ENCODE results near the gene USP48.
A peak's percentile ranks its signal among the peaks of the same experiment; 100 is the strongest.

The USP48 gene

GRCh38 chr1:21649315-21649714 is 133.6 kb downstream of the USP48 start:
- DNase-seq = no peak

GRCh38 chr1:21648791-21649190 is 134.2 kb downstream of the USP48 start:
- no peak for DNase-seq

GRCh38 chr1:21648352-21648730 is 134.6 kb downstream of the USP48 start:
- no peak for DNase-seq

- DNase-seq = no peak
Measured at GRCh38 chr1:21647431-21648351, 135.3 kb downstream of the USP48 start.

GRCh38 chr1:21645550-21645949 is 137.4 kb downstream of the USP48 start:
- DNase-seq = no peak

GRCh38 chr1:21644906-21645305 is 138.0 kb downstream of the USP48 start:
- no peak for DNase-seq

- DNase-seq = no peak
Measured at GRCh38 chr1:21644348-21644747, 138.6 kb downstream of the USP48 start.

GRCh38 chr1:21643624-21644023 is 139.3 kb downstream of the USP48 start:
- no peak for DNase-seq

GRCh38 chr1:21641967-21642739 is 140.8 kb downstream of the USP48 start:
- DNase-seq = no peak

- DNase-seq = no peak
Measured at GRCh38 chr1:21641537-21641936, 141.4 kb downstream of the USP48 start.

GRCh38 chr1:21641076-21641475 is 141.9 kb downstream of the USP48 start:
- no peak for DNase-seq

GRCh38 chr1:21640653-21641052 is 142.3 kb downstream of the USP48 start:
- no peak for DNase-seq

GRCh38 chr1:21639594-21640041 is 143.3 kb downstream of the USP48 start:
- no peak for DNase-seq

GRCh38 chr1:21638531-21639341 is 144.2 kb downstream of the USP48 start:
- peak; percentile 58 for DNase-seq

- DNase-seq = no peak
Measured at GRCh38 chr1:21637514-21637913, 145.4 kb downstream of the USP48 start.

- DNase-seq = no peak
Measured at GRCh38 chr1:21636029-21636428, 146.9 kb downstream of the USP48 start.

- DNase-seq = no peak
Measured at GRCh38 chr1:21634806-21635535, 148.0 kb downstream of the USP48 start.

GRCh38 chr1:21633992-21634805 is 148.8 kb downstream of the USP48 start:
- no peak for DNase-seq

- no peak for DNase-seq
Measured at GRCh38 chr1:21633141-21633755, 149.7 kb downstream of the USP48 start.

GRCh38 chr1:21631944-21632887 is 150.7 kb downstream of the USP48 start:
- DNase-seq = no peak
